ENCODE data around the gene ZNF280A.

DNA sequence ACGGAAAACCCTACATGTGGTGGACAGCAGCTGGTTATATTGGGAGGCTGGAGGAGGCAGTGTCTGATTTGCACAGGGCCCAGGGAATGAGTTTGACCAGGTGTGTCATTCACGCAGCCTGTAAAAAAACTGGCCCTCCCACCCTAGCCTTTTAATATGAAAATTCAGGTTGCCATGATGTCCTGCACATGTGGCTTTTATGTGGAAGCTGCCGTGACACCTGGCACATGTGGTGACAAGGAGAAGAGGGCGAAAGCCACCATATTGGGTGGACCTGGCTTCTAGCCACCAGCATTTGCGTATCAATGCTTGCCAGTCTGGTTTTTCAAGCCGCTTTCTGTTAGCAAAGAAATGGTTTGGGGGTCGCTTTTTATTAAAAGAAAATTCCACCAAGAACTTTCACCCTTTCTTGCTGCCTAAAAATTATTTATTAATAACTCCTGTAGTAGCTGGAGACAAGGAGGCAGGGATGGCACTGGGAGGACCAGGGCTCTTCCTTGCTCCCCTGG lies 54.9 kb downstream of the ZNF280A start:
- TF ChIP-seq POLR2A (IDR thresholded peaks at IDR 0.05; ENCODE audit: extremely low read depth, insufficient read length) (no peak), MYC (IDR thresholded peaks at IDR 0.05; ENCODE audit: low read depth, low read length) (no peak)
- TF ChIP-seq, protein P1, sequence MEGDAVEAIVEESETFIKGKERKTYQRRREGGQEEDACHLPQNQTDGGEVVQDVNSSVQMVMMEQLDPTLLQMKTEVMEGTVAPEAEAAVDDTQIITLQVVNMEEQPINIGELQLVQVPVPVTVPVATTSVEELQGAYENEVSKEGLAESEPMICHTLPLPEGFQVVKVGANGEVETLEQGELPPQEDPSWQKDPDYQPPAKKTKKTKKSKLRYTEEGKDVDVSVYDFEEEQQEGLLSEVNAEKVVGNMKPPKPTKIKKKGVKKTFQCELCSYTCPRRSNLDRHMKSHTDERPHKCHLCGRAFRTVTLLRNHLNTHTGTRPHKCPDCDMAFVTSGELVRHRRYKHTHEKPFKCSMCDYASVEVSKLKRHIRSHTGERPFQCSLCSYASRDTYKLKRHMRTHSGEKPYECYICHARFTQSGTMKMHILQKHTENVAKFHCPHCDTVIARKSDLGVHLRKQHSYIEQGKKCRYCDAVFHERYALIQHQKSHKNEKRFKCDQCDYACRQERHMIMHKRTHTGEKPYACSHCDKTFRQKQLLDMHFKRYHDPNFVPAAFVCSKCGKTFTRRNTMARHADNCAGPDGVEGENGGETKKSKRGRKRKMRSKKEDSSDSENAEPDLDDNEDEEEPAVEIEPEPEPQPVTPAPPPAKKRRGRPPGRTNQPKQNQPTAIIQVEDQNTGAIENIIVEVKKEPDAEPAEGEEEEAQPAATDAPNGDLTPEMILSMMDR (IDR thresholded peaks at IDR 0.05; ENCODE audit: low read depth, low read length): no peak
